ENCODE data around the gene GSTA1.

GRCh38 chr6:52759085-52759484, 44.5 kb downstream of the GSTA1 start:
- TF ChIP-seq CTCF (IDR thresholded peaks at IDR 0.05) = no peak
- TF ChIP-seq POLR2A (IDR thresholded peaks at IDR 0.05) = no peak

Data from right lobe of liver (tissue), 4 donors.